GM12878 (cell line): ENCODE measurements around the gene CCDC106. TPM values are rescaled to one million over a fixed set of nuclear protein-coding genes. Genes with fewer than 3 reads are reported as not detected.

Experiments used
- ATAC-seq: fragments of 200-7000 bp; cut with Tn5 transposase; 3 replicates; pipeline ENCODE4 v1.9.1; 2020; ENCODE audit warnings: mild to moderate bottlenecking, moderate library complexity
- BruUV-seq: library from RNA; stranded (reverse); fragments of 400-500 nt; replicated peaks from 2 replicates; lab custom pipeline; 2021; lab: Mats Ljungman, UMichigan
- CTCF ChIA-PET: fragments of 300-600 bp; sonication (Branson Sonifier 250); formaldehyde crosslinking; extraction: SDS; loops from one replicate; lab custom pipeline; 2021; ENCODE audit warnings: inconsistent platforms; lab: Yijun Ruan, JAX
- POLR2A ChIA-PET: fragments of 350-600 bp; formaldehyde crosslinking; extraction: SDS; loops from one replicate; lab custom pipeline; 2021; ENCODE audit warnings: inconsistent platforms; lab: Charles Lee
- RAD21 ChIA-PET: fragments of 300-600 bp; sonication (Branson Sonifier 250); formaldehyde crosslinking; loops from one replicate; lab custom pipeline; 2023; ENCODE audit warnings: antibody characterized with exemption; ENCODE audit not compliant: unreplicated experiment; lab: Charles Lee
- SMC1A ChIA-PET: fragments of 300-600 bp; sonication (Branson Sonifier 250); formaldehyde crosslinking; loops from one replicate; lab custom pipeline; 2023; ENCODE audit not compliant: unreplicated experiment, uncharacterized antibody; lab: Charles Lee
- DNase-seq: peaks from one replicate; pipeline ENCODE4 v3.0.0-alpha.2; 2011; ENCODE audit warnings: low read depth, low spot score
- FAIRE-seq: peaks from 3 replicates; lab custom pipeline; 2011; peaks lifted over from hg19 to GRCh38; lab: Jason Lieb, UNC
- H2AFZ ChIP-seq: 2 replicates; pipeline ENCODE4 v1.6.0; 2011; ENCODE audit warnings: low read depth, low read length, control low read depth; ENCODE audit not compliant: control insufficient read depth
- H3K27ac ChIP-seq: 2 replicates; pipeline ENCODE4 v1.5.1; 2011; ENCODE audit warnings: control low read depth; ENCODE audit not compliant: control insufficient read depth, insufficient read depth
- H3K27me3 ChIP-seq, 2 experiments: replicated peaks in 1 of 2; 2 replicates each; pipeline versions ENCODE4 v1.6.0 to v1.6.1; 2011; ENCODE audit warnings: low read length in 1 of 2; ENCODE audit not compliant: control insufficient read depth in 2 of 2, insufficient read depth in 2 of 2
- H3K36me3 ChIP-seq, 2 experiments: 2 replicates each; pipeline ENCODE4 v1.5.1; 2011; ENCODE audit warnings: low read length in 1 of 2; ENCODE audit not compliant: control insufficient read depth in 2 of 2, insufficient read depth in 2 of 2
- H3K4me1 ChIP-seq: 2 replicates; pipeline ENCODE4 v1.6.1; 2011; ENCODE audit warnings: mild to moderate bottlenecking, low read length, moderate library complexity, mixed read lengths; ENCODE audit not compliant: control insufficient read depth, insufficient read depth
- H3K4me2 ChIP-seq: 2 replicates; pipeline ENCODE4 v1.6.0; 2011; ENCODE audit warnings: control low read depth; ENCODE audit not compliant: control insufficient read depth, insufficient read depth
- H3K4me3 ChIP-seq: fragments of 200-600 bp; sonication (generic); 2 replicates; pipeline ENCODE4 v1.5.1; 2016
- H3K79me2 ChIP-seq: 2 replicates; pipeline ENCODE4 v1.6.0; 2011; ENCODE audit warnings: low read length; ENCODE audit not compliant: control insufficient read depth, insufficient read depth
- H3K9ac ChIP-seq: 2 replicates; pipeline ENCODE4 v1.8.0; 2011; ENCODE audit warnings: low read length, control low read depth, mixed read lengths; ENCODE audit not compliant: control insufficient read depth, insufficient read depth
- H3K9me3 ChIP-seq: replicated peaks from 3 replicates; pipeline ENCODE4 v1.5.1; 2011; ENCODE audit warnings: mild to moderate bottlenecking, low read length; ENCODE audit not compliant: control insufficient read depth, insufficient read depth
- H4K20me1 ChIP-seq: 2 replicates; pipeline ENCODE4 v1.6.0; 2011; ENCODE audit not compliant: control insufficient read depth, insufficient read depth
- EGR1 ChIP-seq, 2 experiments: IDR thresholded peaks; 1 replicate in 1 of 2; 2 replicates in 1 of 2; pipeline ENCODE4 v1.6.1; 2011 to 2012; ENCODE audit warnings: low read depth in 2 of 2, low read length in 2 of 2, borderline replicate concordance in 1 of 2, mild to moderate bottlenecking in 1 of 2, moderate library complexity in 1 of 2
- EP300 ChIP-seq, 2 experiments: fragments of 150-350 bp in 1 of 2; IDR thresholded peaks; 2 replicates each; pipeline ENCODE4 v1.6.1; 2011 to 2012; ENCODE audit warnings: low read depth in 2 of 2, low read length in 2 of 2, borderline replicate concordance in 1 of 2, improper control_type of control experiment in 1 of 2, inconsistent platforms in 1 of 2; ENCODE audit not compliant: control insufficient read depth in 1 of 2
- EZH2 ChIP-seq: IDR thresholded peaks from 2 replicates; pipeline ENCODE4 v1.6.1; 2012; ENCODE audit warnings: low read depth, mild to moderate bottlenecking, control low read depth, inconsistent platforms, low read length, borderline replicate concordance; ENCODE audit not compliant: control insufficient read depth
- HDGF ChIP-seq: fragments of 450-650 bp; IDR thresholded peaks from 2 replicates; pipeline ENCODE4 v1.6.1; 2016; ENCODE audit warnings: antibody characterized with exemption
- IRF3 ChIP-seq: fragments of 450-650 bp; IDR thresholded peaks from 2 replicates; pipeline ENCODE4 v1.6.1; 2014; ENCODE audit warnings: mild to moderate bottlenecking
- MLLT1 ChIP-seq: fragments of 450-650 bp; IDR thresholded peaks from 2 replicates; pipeline ENCODE4 v1.6.1; 2016; ENCODE audit warnings: mild to moderate bottlenecking
- NFYA ChIP-seq: IDR thresholded peaks from 2 replicates; pipeline ENCODE4 v1.6.1; 2011; ENCODE audit warnings: low read depth, mild to moderate bottlenecking, low read length, improper control_type of control experiment, borderline replicate concordance
- NR2C1 ChIP-seq: fragments of 450-650 bp; IDR thresholded peaks from 2 replicates; pipeline ENCODE4 v1.6.1; 2017; ENCODE audit warnings: antibody characterized with exemption, mild to moderate bottlenecking, moderate library complexity
- POLR2A ChIP-seq: IDR thresholded peaks from 2 replicates; pipeline ENCODE4 v1.6.1; 2011; ENCODE audit warnings: low read depth, mild to moderate bottlenecking, low read length
- RUNX3 ChIP-seq: IDR thresholded peaks from 2 replicates; pipeline ENCODE4 v1.6.1; 2012; ENCODE audit warnings: low read length, inconsistent platforms
- TAF1 ChIP-seq: IDR thresholded peaks from 2 replicates; pipeline ENCODE4 v1.6.1; 2011; ENCODE audit warnings: mild to moderate bottlenecking, low read depth, low read length, borderline replicate concordance
- ZNF384 ChIP-seq: IDR thresholded peaks from 2 replicates; pipeline ENCODE4 v1.6.1; 2012; ENCODE audit warnings: low read depth, mild to moderate bottlenecking, low read length, improper control_type of control experiment, borderline replicate concordance
- WGBS: methylation state at CpG from one replicate; pipeline ENCODE4 v1.1.6; 2016; ENCODE audit warnings: low lambda C conversion rate; ENCODE audit not compliant: insufficient replicate concordance, insufficient coverage; ENCODE audit errors: missing lambda C conversion rate; 5-methylcytosine and 5-hydroxymethylcytosine counted together
- in situ Hi-C: fragments of 300-500 bp; cut with MboI; formaldehyde crosslinking; loops from 9 replicates; pipeline ENCODE4 v1.14.3; 2018; ENCODE audit warnings: mixed read lengths
- intact Hi-C: fragments of 100-400 bp; cut with micrococcal nuclease; formaldehyde crosslinking; loops from one replicate; pipeline ENCODE4 v1.14.2; 2022; ENCODE audit not compliant: unreplicated experiment
- polyA plus RNA-seq, 11 experiments: library from polyadenylated mRNA; depleted of rRNA in 4 of 11; unstranded in 6 of 11; stranded (reverse) in 5 of 11; fragments of >200 nt; fragmentation: Nextera tagmentation in 4 of 11; fragmentation: Illumina TruSeq in 1 of 11; extraction: Ambion mirVana in 4 of 11; extraction: Trizol in 1 of 11; gene quantifications; 1 replicate in 1 of 11; 2 replicates in 10 of 11; pipeline versions ENCODE4 v1.2.1 to v1.2.3, GENCODE V29; 2011 to 2016; ENCODE audit warnings: inconsistent platforms in 2 of 11, missing spikeins in 2 of 11, low read depth in 1 of 11
- total RNA-seq, 4 experiments: library from RNA; depleted of rRNA in 3 of 4; stranded (reverse); fragments of >200 nt in 3 of 4; fragmentation: Illumina TruSeq in 1 of 4; extraction: Trizol in 1 of 4; gene quantifications; 2 replicates each; pipeline versions ENCODE4 v1.2.1 to v1.2.3, GENCODE V29; 2013 to 2021
- TF ChIP-seq, protein P1 (sequence below): fragments of 450-650 bp; IDR thresholded peaks from 2 replicates; pipeline ENCODE4 v1.6.1; 2016; ENCODE audit warnings: mild to moderate bottlenecking, moderate library complexity, borderline replicate concordance
- TF ChIP-seq, protein P2 (sequence below): IDR thresholded peaks from 2 replicates; pipeline ENCODE4 v1.6.1; 2012; ENCODE audit warnings: low read length, inconsistent platforms

Gene CCDC106
- total and polyA plus RNA-seq, 10 of the 15 experiments (the other 5 are each of a cell fraction or from before 2014, with no cell fraction given), result 0.04 to 35.9 (median 19.8) TPM

- Histone ChIP-seq H3K4me2 (peak overlapping the region; percentile 95), H3K9me3 (no peaks in the 10 kb centered on the region), H3K27ac (peak overlapping the region; percentile 90), H2AFZ (peak overlapping the region; percentile 86), H3K27me3 (no peaks in the 10 kb centered on the region), H3K9ac (peak overlapping the region; percentile 91), H4K20me1 (no peaks in the 10 kb centered on the region), H3K79me2 (peaks cover 45% of the 10 kb centered on the region), H3K36me3 (peaks cover 1 to 2% of the 10 kb centered on the region in 2 experiments; a peak in 2 of 4 replicates), H3K4me1 (peaks cover 25% of the 10 kb centered on the region), H3K4me3 (peak overlapping the region; percentile 99)
- intact Hi-C loops (no loop called here), in situ Hi-C loops (no loop called here)
- WGBS, result 10% methylated on average over 25 of the region's 25 CpGs
- DNase-seq, result no peak
- ChIA-PET POLR2A (interaction anchor here (1.1 to 3.3 kb wide), 4 partner anchors 13 to 28 kb away, joined by 3 to 28 read pairs (median 12); no protein-coding TSS in a partner anchor), SMC1A (interaction anchor here (1.1 kb wide), 1 partner anchor 9 kb away, joined by 3 read pairs; no protein-coding TSS in a partner anchor), RAD21 (interaction anchor here (4.4 kb wide), 1 partner anchor 16 kb away, joined by 36 read pairs; no protein-coding TSS in a partner anchor), CTCF (interaction anchor here (0.6 to 4.8 kb wide), 10 partner anchors 8 to 264 kb away, joined by 3 to 52 read pairs (median 6); partner anchors contain the start of gene ZNF865)
- no TSS peak for BruUV-seq
- peak; percentile 1; the same call in 2 of the 3 replicates for ATAC-seq
- FAIRE-seq, result no peak
- no peak for TF ChIP-seq TAF1
- no peak for TF ChIP-seq ZNF384
- no peak for TF ChIP-seq EP300 (IDR thresholded peaks at IDR 0.05; ENCODE audit: borderline replicate concordance in 1 of 2, control insufficient read depth in 1 of 2, low read depth in 2 of 2, low read length in 2 of 2)
- TF ChIP-seq IRF3, result no peak
- TF ChIP-seq EGR1 (IDR thresholded peaks at IDR 0.05; ENCODE audit: borderline replicate concordance in 1 of 2, low read depth in 2 of 2, low read length in 2 of 2), result 0 out of 3 replicates have a peak, but pooled peaks of 1 of the 2 experiments have one; percentile 4
- no peak for TF ChIP-seq NR2C1
- TF ChIP-seq NFYA, result no peak
- peak; percentile 0; the same call in 1 of the 2 replicates for TF ChIP-seq POLR2A
- TF ChIP-seq, protein P1, sequence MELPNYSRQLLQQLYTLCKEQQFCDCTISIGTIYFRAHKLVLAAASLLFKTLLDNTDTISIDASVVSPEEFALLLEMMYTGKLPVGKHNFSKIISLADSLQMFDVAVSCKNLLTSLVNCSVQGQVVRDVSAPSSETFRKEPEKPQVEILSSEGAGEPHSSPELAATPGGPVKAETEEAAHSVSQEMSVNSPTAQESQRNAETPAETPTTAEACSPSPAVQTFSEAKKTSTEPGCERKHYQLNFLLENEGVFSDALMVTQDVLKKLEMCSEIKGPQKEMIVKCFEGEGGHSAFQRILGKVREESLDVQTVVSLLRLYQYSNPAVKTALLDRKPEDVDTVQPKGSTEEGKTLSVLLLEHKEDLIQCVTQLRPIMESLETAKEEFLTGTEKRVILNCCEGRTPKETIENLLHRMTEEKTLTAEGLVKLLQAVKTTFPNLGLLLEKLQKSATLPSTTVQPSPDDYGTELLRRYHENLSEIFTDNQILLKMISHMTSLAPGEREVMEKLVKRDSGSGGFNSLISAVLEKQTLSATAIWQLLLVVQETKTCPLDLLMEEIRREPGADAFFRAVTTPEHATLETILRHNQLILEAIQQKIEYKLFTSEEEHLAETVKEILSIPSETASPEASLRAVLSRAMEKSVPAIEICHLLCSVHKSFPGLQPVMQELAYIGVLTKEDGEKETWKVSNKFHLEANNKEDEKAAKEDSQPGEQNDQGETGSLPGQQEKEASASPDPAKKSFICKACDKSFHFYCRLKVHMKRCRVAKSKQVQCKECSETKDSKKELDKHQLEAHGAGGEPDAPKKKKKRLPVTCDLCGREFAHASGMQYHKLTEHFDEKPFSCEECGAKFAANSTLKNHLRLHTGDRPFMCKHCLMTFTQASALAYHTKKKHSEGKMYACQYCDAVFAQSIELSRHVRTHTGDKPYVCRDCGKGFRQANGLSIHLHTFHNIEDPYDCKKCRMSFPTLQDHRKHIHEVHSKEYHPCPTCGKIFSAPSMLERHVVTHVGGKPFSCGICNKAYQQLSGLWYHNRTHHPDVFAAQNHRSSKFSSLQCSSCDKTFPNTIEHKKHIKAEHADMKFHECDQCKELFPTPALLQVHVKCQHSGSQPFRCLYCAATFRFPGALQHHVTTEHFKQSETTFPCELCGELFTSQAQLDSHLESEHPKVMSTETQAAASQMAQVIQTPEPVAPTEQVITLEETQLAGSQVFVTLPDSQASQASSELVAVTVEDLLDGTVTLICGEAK, result no peak
- no peak for TF ChIP-seq MLLT1
- no peak for TF ChIP-seq EZH2
- TF ChIP-seq, protein P2, sequence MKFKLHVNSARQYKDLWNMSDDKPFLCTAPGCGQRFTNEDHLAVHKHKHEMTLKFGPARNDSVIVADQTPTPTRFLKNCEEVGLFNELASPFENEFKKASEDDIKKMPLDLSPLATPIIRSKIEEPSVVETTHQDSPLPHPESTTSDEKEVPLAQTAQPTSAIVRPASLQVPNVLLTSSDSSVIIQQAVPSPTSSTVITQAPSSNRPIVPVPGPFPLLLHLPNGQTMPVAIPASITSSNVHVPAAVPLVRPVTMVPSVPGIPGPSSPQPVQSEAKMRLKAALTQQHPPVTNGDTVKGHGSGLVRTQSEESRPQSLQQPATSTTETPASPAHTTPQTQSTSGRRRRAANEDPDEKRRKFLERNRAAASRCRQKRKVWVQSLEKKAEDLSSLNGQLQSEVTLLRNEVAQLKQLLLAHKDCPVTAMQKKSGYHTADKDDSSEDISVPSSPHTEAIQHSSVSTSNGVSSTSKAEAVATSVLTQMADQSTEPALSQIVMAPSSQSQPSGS, result no peak
- TF ChIP-seq RUNX3, result peak; percentile 40; the same call in 1 of the 2 replicates
- TF ChIP-seq HDGF, result peak; percentile 36; the same call in 1 of the 2 replicates
These were observed 714 bp downstream of the CCDC106 start for GRCh38 chr19:55648585-55649267.
